NCI-H774 (cell line): ENCODE measurements around the gene CARS1.

Experiments
- DNase-seq: peaks from one replicate; lab custom pipeline; 2025; lab: John Stamatoyannopoulos, UW

The CARS1 gene

DNA sequence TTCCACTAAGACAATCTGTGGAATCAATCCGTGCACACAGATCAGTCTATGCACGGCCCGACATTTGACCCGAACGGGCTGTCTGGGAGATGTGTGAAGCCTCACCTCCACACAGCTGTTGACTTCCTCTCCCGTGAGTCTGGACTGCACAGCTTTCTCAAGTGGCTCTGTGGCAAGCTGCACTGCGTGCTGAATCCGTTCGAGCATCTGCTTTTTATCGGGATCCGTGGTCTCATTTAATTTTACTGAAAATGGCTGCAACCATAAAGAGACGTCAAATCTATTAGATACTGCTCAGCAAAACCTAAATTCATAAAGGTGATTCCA lies 19.3 kb downstream of the CARS1 start:
- DNase-seq = no peak

DNA sequence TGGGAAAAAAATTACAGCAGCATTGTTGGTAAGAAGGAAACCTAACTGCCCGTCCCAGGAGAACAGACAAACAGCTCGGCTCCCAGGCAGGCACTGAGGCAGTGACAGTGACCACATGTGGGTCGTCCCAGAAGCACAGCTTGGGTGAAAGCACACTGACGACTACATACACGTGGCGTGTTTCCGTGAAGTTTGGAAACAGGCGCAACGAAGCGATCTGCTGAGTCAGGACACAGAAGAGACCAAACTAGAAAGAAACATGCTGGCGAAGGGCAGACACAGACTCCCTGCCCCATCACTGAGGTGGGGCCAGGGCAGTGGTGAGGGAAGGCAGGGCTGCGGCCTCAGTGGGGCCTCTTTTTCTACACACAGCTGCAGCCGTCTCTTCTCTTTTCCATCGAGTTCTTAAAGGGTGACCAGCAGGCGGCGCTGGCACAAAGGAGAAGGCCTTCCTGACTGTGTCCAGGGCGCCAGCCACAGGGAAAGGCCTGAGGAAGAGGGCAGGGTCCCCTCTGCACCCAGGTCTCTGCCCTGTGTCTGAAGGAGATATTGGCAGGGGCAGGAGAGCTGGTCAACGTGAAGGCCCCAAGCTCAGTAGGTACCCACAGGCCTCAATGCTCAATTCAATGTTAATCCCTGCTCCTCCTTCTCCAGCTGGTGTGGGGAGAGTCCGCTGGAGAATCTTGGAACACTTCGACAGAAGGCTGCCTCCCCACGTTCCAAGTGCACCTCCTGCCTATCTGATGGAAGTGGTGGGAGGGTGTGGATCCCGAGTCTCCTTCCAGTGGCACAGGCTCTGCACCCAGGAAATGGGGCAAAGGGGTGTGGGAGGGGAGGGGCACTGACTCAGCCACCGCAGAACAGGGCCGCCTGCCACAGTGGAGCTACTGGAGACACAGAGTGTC lies 19.9 kb downstream of the CARS1 start:
- DNase-seq = peak; percentile 19

DNA sequence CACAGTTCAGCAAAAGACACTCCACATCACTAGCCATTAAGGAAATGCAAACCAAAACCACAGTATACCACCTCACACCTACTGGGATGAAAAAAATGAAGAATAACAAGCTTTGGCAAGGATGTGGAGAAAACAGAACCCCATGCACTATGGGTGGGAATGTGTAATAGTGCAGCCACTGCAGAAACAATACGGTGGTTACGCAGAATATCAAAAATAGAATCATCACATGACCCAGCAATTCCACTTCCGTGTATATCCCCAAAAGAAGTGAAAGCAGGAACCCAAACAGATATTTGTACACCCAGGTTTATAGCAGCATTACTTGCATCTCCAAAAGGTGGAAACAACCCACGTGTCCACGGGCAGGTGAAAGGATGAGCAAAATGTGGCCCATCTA lies 20.8 kb downstream of the CARS1 start:
- DNase-seq = no peak

DNA sequence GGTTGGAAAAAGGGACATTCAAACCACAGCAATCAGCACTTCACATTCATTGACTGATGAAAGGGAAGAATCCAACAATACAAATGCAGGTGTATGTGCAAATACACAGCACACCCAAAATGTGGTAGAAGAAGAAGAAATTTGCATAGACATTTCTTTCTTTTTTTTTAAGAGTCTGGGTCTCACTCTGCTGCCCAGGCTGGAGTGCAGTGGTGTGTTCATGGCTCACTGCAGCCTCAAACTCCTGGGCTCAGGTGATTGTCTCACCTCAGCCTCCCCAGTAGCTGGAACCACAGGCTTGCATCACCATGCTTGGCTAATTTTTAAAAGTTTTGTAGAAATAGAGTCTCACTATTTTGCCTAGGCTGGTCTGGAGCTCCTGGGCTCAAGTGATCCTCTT lies 21.9 kb downstream of the CARS1 start:
- DNase-seq = no peak

DNA sequence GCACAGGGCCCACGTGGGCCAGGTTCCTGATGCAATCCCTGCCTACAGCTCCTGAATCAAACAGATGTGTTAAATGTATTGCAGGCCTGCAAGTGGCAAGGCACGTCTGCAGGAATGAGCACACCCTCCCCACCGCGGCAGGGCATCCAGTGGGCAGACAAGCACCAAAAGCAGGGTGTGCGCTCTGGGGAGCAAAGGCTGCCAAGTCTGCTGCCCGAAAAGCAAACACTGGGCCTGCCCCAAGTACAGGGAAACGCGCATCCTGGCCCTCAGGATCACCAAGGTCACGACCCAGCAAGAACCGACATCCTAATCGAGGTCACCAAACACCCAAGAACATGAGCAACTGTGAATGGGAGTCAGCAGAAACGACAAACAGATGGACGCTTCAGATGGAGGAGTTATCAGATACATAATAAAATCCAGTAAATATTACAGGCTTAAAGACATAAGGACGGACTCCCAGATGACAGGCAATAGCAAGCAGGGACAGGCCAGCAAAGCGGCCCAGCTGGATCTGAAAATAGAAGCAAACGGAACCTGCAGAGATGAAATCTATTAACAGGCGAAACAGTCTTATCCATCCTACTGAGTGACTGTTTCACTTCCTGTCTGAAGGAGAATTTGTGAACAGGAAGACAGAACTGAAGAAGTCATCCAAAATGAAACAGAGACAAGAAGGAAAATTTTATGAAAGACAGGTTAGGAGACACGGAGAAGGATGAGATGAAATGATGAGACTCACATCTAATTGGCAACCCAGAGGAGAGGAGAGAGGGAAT lies 26.7 kb downstream of the CARS1 start:
- no peak for DNase-seq

DNA sequence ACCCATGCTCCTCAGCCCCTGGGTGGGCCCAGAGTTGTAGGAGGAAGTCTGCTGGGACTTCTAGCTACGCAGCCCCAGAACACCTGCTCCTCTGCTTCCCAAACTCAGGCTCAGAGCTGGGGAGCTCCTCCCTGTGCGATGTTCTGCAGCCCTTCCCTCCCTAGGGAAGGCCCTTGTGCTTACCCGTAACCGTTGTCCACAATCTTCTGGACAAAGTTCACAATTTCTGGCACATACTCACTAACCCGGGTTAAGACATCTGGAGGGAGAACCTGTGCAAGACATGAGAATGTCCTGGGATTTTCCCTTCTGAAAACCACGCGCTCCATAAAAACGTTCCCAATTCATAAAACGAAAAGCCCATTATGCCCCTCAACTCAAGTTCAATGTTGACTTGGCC lies 28.4 kb downstream of the CARS1 start:
- no peak for DNase-seq

DNA sequence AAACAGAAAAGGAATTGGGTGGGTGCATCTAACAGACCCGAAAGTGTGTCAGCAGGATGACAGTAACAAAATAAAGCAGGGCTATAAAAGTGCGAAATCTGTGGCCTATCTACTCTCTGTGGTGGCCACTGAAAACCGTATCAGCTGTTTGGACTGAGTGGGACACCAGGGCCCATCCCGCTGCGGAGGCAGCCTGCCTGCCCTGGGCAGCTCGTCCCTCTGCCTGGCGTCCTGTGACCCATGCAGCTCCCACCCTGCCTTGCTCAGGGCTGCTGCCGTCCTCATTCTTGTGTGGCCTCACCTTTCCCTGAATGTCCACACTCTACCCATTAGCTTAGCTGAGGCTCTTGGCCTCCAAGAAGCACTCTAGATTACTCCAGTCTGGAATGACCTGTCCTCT lies 30.4 kb downstream of the CARS1 start:
- no peak for DNase-seq

DNA sequence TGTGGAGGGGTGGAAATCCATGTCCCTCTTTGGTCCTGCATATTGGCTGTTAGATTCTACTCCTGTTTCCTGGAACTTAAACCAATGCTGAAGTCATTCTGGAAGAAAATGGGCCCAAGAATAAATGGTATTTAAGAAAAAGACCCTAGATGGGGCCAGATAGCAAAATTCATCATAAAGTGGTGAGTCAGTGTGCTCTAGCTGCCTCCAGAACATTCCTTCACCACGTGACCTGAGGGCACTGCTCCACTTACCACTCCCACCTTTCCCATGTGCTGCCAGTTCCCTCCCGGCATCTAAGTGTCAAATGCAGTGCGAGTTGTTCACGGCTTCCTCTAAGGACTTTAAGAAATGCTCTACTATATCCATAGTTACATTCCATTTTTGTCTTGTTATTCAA lies 34.2 kb downstream of the CARS1 start:
- no peak for DNase-seq

DNA sequence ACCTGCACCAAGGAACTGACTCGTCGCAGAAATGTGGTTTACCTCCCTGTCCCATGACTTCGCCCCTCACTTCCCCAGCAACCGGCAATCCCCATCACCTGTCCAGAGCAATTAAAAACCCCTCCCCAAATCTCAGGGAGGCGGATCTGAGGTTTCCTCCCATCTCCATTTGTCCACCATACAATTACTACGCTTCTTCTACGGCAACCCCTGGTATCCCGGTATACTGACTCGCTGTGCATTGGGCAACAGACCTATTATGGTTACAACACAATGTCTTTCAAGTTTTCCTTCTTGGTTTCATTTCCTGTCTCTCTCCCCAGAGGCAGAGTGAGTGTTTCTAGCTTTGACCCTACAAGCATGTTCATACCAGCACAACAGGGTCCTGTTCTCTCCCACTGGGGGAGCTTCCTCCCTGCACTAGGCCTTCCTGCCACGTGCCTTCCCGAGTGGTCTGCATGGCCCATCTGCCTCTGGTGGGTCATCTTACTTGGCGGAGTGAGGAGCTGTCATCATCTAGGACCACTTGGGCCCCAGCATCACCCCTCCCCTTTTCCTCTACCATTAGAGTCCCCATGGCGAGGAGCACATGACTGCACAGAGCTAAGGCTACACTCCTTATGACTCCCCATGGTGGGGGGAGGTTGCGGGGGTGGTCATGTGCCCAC lies 34.8 kb downstream of the CARS1 start:
- no peak for DNase-seq

DNA sequence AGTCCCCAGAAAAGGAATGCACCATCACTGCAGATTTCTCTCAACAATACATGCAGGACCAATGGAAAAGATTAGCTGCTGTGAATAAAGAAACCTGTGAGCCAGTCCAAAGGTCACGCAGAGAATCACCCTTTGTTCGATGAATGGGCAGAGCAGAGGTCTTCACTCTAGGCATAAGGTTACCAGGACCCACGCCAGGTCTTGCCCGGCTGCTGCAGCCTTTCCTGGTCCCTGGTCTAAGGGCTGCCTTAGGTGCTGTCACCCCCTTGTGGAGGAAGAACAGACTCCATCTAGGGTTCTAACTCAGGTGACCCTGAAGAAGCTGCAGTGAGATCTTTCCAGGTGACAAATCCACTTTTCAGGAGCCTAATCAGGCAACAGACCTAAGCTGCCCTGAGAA lies 36.1 kb downstream of the CARS1 start:
- DNase-seq = peak; percentile 6

DNA sequence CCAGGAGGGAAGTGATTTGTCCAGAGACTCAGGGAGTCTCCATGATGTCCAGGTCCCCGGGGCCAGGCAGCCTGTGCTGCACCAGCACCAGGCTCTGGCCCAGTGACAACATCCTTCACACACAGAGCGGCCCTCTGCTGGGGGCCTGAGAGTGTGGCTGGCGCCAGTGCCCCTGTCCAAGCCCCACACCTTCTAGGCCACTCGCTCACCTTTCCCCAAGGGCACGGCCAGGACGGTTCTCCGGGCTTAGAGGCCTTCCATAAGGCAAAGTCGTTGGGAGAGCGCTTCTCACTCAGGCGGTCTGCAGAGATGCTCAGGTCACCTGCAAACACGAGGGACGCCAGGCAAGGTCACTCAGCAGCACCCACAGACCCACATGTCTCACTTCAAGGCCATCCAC lies 37.2 kb downstream of the CARS1 start:
- no peak for DNase-seq

DNA sequence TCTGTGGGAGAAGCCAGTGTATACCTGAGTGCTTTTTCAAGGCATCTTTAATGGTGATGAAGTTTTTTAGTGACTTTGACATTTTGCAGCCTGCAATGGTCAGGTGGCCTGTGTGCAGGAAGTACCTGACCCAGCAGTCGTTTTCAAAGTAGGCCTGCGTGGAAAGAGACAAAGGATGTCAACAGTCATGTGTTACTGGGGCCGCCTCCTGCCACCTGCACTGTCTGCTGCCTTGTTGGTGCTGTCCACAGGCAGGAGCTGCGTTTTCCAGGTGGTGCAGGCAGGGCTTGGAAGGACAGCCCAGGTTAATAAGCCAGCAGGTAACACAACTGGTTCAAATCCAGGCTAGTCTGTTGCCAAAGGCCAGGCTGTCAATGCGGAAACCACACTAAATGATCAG lies 38.6 kb downstream of the CARS1 start:
- DNase-seq = no peak

DNA sequence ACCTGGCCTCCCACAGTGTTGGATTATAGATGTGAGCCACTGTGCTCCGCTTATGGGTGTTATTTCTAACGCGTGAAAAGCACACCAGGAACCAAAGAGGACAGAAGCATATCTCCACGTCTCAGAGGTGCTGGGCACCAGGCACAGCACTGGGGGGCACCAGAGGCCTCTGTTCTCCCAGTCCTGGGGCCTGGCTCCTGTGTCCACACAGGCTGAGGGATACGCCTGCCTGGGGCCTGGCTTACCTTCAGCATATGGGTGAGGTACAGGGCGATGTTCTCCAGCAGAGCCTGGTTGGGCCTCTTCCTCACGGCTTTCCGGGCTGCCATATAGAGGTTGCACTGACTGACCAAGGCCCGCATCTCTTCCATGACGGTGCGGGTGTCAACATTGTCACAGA lies 40.4 kb downstream of the CARS1 start:
- no peak for DNase-seq

DNA sequence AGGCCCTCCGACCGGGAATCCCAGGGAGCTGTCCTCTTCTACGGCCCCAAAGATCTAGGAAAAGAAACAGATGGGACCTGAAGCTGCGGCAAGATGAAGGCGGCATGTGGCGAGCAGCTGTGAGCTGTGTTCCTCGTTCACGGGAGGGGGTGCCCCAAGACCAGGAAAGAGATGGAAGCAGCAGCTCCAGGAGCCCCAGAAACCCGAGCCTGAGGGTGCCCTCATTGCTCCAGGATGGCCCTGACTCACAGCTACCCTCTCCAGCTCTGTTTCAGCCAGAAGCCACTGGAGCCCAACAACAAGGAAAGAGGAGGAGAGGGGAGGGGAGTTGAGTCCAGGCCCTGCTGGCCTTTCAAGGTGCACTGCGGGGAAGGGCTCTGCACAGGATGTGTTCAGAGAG lies 41.4 kb downstream of the CARS1 start:
- DNase-seq = no peak

DNA sequence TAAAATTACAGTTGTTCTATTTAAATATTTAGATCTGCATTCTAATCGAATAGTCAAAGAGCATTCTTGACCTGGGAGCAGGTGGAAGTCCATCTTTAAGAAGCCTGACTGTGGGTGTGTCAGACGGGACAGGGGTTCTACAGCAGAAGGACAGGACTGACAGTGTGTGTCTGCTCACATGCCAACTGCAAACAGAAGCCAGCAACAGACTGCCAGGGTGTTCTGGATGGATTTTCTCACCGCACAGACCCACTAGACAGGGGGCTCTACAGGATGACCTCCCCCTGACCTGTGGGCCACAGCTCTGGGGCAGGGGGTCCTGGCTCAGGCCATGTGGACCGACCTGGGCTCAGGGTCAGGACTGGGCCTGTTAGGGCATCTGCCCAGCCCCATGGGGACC lies 42.3 kb downstream of the CARS1 start:
- DNase-seq = no peak

DNA sequence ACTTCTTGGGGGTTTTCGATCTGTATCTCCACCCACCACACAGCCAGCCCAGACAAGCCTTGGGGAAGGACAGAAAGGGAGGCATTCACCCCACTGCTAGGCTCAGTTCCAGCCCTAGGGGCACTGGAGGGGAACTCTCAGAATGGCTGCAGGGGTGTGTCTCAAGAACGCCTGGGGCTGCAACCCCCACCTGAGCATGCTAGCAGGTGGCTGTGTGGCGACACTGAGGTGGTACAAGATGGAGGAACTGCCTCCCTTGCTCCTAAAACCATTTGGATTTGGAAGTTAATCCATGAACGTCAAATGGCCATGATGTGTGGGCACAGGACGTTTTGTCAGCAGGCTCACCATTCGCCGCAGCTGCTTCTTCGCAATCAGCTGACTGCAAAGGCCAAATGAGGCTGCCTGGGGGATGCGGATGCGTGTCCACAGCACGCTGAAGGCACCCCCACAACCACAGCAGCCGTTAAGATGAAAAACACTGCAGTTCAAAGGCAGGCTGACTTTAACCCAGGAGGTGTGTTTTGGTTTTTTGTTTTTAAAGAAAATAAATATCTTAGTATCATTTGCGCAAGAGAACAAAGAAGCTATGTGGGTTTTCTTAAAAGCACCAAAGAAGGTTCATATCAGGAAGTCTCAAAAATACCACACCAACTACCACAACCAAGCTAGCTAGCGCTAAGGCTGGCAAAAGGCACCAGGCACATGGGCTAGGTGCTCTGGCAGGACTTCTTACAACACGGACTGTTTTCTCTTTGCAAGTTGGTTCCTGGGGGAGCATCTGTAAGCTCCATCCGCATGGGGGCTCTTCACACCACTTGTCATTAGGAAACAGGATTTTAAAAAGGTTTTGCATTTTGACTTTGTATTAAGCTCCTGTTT lies 42.9 kb downstream of the CARS1 start:
- no peak for DNase-seq

DNA sequence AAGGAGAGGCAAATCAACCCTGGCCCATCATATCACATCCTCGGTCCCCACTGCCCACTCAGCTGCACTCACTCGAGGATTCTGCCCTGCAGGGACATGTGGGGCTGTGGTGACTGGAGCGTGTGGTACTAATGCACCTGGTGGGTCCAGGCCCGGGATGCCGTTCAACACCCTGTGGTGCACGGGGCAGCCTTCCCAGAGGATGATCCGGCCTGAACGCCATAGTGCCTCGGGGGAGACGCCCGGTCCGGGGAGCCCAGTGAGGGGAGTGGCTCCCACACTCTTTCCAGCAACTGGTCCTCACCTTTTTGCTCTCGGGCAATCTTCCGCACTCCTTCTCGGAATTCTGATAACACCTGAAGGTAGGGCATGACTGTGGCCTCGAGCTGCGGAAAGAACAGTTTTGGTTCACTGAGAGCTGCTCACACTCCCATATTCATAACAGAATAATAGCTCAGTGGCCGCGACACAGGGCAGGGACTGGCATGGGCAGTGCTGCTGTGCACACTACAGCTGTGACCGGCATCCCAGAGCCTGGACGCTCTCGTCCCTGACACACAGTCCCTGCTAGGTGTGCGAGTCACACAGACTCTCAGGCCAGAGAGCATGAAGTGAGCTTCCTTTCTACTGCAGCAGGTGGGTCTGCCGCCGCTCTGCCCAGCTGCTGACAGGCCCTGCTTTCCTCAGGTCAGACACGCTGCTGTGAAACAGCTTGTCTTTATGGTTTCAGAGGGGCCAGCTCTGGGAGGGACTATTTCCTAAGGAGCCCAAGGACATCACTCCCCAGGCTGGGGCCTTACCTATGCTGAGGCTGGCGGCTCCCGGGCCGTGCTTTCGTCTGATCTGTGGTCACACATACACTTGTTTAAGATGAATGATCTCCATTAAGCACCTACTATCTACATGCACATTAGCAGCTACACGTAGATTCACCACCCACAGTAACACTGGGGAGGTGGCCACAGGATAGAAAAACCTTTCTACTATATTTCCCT lies 45.0 kb downstream of the CARS1 start:
- no peak for DNase-seq

DNA sequence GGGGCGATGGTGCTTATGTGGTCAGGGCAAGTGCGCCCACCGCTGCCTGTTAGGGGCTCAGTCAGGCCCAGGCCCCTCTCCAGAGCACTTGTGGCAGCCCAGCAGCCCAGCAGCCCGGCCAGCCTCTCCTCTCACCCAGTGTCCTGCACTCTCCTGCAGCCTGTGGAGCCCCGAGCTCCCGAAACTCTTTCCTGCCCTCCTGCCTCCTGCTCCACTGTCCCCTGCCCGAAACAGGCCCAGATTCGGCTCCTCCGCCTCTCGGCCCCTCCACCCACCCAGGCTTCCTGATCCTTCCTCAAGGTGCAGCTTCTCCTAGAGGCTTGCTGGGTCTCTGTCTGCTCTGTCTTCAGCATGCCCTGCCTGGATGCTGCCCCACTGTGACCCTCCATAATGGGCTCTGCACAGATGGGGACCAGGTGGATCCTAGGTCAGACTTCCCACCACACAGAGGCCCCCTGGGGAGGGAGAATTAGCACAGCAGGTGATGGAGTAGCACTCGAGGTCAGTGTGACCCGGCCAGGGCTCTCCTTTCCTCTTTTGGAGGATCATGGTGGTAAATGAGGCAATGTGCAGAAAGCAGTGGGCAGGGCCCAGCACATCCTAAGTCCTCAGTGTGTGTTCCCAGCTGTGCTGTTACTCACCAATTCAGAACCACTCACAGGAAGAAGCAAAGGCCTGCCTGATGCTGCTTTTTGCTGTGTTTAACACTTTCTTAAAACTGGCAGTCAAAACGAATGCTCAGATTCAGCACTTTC lies 46.5 kb downstream of the CARS1 start:
- DNase-seq = no peak

DNA sequence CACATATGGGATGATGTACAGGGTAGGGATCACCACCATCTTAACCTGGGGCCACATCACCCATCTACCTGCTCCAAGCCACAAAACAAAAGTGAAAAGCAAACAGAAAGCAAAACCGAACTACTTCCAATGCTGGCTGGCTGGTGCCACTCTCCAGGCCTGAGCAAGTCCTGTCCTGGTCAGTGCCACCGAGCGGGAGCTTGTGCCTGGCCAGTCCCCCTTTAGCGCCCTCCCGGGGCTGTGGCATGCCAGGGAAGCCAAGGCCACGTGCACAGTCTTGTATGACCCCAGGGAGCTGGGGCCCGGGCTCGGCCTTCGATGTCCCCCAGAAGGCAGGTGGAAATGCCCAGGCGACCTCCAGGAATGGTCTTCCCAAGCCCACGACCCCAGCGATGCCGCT lies 47.2 kb downstream of the CARS1 start:
- DNase-seq = no peak

DNA sequence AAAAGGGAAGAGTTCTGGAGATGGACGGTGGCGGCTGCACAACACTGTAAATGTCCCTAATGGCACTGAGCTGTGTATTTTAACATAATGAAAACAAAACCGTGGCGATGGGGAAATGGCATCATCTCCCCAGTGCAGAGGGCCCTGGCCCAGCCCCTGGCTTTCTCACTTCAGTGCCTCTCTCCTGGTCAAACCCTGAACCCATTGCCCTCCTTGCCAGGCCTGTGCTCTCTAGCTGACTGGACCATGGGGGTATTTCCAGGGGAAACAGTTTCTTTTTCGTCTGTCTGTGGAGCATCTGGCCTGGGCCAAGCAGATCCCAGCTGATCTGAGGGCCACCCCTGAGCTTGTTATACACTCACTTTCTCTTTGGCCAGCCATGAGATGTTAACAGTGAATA lies 47.7 kb downstream of the CARS1 start:
- DNase-seq = no peak
